NCI-H146 treated with DMSO at 0.1 percent for 48 hours (cell line): ENCODE measurements around the gene CYB5A.

ENCODE experiments used
- DNase-seq: peaks from one replicate; lab custom pipeline; 2025; ENCODE audit not compliant: unreplicated experiment; lab: John Stamatoyannopoulos, UW

The CYB5A gene

DNA sequence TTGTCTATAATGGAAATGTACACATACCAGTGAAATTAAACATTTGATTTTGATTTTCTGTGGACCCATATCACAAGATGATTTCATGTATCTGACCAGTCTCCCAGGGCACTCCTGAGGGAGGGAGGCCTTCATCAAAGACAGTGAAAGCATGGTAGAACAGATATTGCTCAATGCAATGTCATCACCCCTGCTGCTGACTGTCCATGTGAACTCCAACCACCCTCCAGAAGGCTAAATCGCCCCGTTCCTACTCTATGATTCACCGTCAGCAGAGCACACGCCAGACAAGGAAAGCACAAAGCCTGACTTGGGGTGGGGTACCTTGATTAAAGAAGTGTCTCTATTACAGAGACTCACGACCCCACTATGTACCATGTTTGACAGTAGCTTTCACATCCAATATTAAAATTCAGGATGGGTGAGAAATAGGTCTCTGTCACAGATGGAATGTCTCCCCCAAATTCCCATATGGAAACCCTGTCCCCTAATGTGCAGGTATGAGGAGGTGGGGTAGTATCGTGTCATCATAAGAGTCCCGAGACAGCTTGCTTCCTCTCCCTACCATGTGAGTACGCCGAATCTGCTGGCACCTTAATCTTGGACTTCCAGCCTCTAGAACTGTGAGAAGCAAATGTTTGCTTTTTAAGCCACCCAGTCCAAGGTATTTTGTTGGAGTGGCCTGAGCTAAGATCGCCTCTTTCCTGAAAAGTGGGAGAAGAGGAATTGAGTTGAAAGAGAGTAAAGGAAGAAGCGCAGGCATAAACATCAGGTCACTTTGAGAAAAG is 42.4 kb downstream of the CYB5A start:
- no peak for DNase-seq

DNA sequence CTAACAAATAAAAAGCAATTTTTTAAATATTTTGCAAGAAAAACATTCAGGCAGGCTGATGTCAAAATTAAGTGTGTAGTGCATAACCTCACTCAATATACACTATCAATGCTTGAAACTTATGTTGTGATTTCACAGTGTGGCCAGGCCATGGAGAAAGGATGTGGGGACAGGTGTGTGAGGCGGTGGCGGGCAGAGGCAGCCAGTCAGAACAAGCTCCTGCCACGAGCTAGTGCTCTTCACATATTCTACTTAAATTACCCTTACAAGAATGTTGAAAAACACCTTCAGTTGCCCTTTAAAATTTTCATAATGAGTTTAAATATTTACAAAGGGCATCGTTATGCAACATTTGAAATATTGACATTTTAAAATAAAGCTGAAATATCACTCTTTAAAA is 43.2 kb downstream of the CYB5A start:
- no peak for DNase-seq

- DNase-seq = no peak
Measured at GRCh38 chr18:74248189-74248588, 43.6 kb downstream of the CYB5A start.

DNA sequence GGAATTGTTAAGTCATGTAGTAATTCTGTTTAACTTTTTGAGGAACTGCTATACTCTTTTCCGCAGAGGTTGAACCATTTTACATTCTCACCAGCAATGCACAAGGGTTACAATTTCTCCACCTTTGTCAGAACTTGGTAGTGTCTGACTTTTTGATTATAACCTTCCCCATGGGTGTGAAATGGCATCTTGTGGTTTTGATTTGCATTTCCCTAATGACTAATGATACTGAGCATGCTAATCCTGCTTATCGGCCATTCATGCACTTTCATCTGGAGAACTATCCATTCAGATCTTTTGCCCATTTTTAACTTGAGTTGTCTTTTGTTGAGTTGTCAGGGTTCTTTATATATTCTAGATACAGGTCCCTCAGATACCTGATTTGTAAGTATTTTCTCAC is 47.2 kb downstream of the CYB5A start:
- DNase-seq = no peak

GRCh38 chr18:74243127-74243526 is 48.6 kb downstream of the CYB5A start:
- no peak for DNase-seq

DNA sequence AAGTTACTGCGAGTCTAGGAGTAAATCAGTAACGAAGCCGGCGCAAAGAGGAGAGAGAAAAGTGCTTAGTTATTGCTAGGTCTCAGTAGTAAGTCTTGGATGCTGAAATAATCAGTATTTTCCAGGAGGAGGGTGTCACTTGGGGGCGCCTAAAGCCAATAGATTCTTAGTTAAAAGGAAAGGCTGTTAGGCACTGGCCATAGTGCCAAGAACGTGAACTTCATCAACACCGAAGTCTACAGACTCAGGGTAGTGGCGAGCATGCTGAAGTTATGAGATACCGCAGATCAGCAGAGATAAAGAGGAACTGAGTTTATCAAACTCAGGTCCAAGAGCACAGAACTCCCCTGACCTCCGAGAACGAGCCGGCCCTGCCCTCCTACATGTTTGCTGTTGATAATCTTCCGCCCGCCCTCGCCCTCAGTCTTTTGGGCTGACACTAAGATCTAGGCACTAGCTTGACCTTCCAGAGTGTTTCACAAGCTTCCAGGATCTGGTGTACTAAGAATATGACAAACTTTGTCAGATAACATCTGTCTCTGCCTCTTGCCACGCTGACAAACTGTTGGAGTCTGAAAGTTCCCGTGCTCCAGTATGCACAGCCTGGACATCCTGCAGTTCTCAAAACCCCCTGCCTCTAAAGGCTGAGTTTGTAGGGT is 49.2 kb downstream of the CYB5A start:
- no peak for DNase-seq

- DNase-seq = no peak
Measured at GRCh38 chr18:74241970-74242369, 49.8 kb downstream of the CYB5A start.

DNA sequence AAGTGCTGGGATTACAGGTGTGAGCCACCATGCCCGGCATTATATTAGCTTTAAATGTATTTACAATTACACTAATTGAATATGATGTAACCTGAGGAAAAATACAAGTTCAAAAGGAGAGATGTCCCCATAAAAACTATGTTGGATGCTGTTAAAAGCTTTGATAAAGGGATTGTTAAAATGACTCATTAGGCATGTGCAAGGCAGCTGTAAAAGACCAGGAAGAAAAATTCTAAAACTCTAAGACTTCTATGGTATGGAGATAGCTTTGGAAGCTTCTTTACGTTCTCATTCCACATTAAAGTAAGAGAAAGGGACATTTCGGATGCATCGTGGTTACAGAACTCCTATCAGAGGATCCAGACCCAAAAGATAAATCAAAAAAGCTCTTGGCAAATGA is 50.3 kb downstream of the CYB5A start:
- DNase-seq = no peak

GRCh38 chr18:74239567-74239966 is 52.2 kb downstream of the CYB5A start:
- no peak for DNase-seq

GRCh38 chr18:74234326-74235171 is 57.2 kb downstream of the CYB5A start:
- no peak for DNase-seq

DNA sequence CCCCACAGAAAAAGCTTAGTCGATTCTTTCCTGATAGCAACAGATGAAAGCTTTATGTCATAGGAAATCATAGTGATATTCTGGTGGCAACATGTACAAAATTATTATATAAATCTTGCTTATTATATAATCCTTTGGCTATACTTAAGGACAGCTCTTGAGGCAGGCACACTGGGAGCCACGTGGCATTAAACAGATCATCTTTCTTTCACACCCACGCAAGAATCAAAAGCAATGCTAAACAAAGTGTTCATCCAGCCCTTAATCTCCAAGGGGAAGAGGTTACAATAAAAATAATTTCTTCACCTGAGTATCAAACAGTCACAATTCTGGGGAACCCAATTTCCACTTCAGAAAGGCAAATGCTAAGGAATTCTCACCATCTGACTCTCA is 57.8 kb downstream of the CYB5A start:
- DNase-seq = no peak

GRCh38 chr18:74230922-74231714 is 60.6 kb downstream of the CYB5A start:
- no peak for DNase-seq

GRCh38 chr18:74229891-74230290 is 61.9 kb downstream of the CYB5A start:
- no peak for DNase-seq

DNA sequence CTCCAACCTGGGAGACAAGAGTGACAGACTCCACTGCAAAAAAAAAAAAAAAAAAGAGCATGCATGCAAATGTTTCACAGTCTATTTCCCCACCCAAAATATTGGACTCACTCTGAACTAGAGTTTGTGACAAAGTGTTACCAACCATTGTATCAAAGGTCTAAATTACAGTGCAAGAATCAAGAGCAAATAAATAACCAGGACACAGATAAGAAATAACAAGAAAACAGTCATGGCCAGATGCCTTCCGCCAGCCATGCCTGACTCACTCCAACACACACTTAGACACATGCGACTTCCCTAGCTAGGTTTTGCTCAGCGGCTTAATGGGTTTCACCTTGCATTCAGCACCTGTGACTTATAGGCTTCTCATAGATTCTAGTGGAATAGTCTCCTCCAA is 62.8 kb downstream of the CYB5A start:
- DNase-seq = no peak

GRCh38 chr18:74228312-74228711 is 63.5 kb downstream of the CYB5A start:
- no peak for DNase-seq

GRCh38 chr18:74226666-74227065 is 65.1 kb downstream of the CYB5A start:
- no peak for DNase-seq

DNA sequence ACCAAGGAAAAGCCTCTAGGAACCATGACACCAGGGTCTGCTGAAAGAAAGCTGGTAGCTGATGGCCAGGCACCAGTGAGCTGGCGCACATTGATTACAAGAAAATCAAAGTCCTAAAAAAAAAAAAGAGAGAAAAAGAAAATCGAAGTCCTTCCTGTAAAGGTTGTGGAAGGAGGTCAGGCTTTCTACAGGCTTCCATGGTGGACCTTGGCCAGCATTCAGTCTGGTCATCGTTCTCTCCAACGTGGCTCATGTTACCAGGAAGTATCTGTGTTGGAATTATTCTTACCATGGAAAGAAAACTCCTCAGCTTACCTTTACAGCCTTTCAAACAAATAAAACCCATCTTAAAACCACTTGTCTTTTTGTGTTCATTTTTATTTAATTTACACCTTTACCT is 65.6 kb downstream of the CYB5A start:
- DNase-seq = no peak

GRCh38 chr18:74225193-74225840 is 66.4 kb downstream of the CYB5A start:
- DNase-seq = no peak

GRCh38 chr18:74222710-74223494 is 68.9 kb downstream of the CYB5A start:
- no peak for DNase-seq

DNA sequence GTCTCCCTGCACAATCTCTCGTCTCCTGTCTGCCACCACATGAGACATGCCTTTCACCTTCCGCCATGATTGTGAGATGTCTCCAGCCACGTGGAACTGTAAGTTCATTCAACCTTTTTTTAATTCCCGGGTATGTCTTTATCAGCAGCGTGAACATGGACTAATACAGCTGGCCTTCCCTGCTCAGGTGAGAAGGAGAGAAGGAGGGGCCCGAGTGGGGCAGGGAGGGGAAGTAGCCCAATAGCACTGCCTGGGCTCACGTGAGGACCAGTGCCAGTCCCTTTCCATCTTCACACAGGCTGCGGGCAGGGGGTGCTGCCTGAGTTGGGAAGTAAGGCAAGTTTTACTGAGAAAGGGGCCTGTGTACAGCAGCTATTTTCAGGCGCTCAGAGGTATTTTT is 70.7 kb downstream of the CYB5A start:
- DNase-seq = no peak
